Measurements from ENCODE around the gene NAA38.

The NAA38 gene

GRCh38 chr17:7886227-7887037 is 29.1 kb upstream of the NAA38 start:
- H3K4me3 ChIP-seq, result peak overlapping the region; percentile 66
- peak; percentile 67 to 75 for DNase-seq (ENCODE audit: low spot score in 2 of 2)
- H3K36me3 ChIP-seq (replicated peaks), result peaks cover 24% of the 10 kb centered on the region
- H3K9me3 ChIP-seq, result no peaks in the 10 kb centered on the region
- in situ Hi-C loops (cut with MboI; ENCODE audit: low sequenced_read_pairs), result no loop called here
- H3K27me3 ChIP-seq (ENCODE audit: low read depth), result no peaks in the 10 kb centered on the region
- H3K4me1 ChIP-seq, result peaks cover 38% of the 10 kb centered on the region

DNA sequence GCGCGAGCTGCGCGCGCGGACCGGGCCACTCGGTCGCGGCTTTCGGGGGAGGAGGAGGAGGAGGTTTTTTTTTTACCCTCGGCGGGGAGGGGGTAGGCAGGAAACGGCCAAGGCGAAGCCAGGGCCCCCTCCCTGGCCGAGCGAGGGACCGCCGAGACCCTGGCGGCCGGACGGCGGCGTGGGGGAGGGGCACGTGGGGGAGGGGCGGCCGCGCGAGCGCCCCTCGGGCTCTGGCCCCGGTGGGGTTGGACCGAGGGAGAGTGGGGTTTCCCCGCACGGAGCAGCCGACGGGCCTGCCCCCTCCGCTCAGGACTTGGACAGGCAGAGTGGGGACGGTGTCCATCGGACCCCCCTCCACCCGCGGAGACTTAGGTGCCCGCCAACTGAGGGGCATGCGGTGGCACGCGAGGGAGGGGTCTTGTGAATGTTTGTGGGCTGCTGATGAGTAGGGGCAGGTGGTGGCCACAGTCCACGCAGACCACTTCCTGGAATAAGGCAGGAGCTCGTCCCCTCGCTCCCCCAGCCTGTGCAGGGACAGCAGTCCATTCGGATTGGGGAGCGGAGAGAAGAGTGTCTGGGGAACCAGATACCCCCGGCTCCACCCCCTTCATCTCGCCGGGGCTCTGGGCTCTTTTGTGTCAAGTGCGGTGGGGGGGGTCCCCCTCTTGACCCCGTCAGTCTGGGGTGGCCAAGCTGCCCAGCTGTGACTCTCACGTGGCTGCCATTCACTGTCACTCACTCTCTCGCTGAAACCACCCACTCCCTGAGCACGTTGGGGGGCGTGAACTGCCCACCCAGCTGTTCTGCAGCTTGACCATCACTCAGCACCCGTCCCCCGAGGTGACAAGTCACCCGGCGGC is 28.2 kb upstream of the NAA38 start:
- Histone ChIP-seq H3K4me1 (peaks cover 38% of the 10 kb centered on the region), H3K4me3 (peak overlapping the region; percentile 66), H3K27me3 (ENCODE audit: low read depth) (no peaks in the 10 kb centered on the region), H3K36me3 (replicated peaks) (peaks cover 24% of the 10 kb centered on the region), H3K9me3 (no peaks in the 10 kb centered on the region)
- in situ Hi-C loops (cut with MboI; ENCODE audit: low sequenced_read_pairs), result no loop called here
- DNase-seq (ENCODE audit: low spot score in 2 of 2), result peak; percentile 40 to 75

GRCh38 chr17:7884581-7885366 is 27.4 kb upstream of the NAA38 start:
- Histone ChIP-seq H3K4me3 (peak overlapping the region; percentile 66), H3K36me3 (replicated peaks) (peaks cover 21% of the 10 kb centered on the region), H3K9me3 (no peaks in the 10 kb centered on the region), H3K27me3 (ENCODE audit: low read depth) (no peaks in the 10 kb centered on the region), H3K4me1 (peaks cover 38% of the 10 kb centered on the region)
- peak in 1 of 2 experiments; percentile 40 for DNase-seq (ENCODE audit: low spot score in 2 of 2)
- in situ Hi-C loops (cut with MboI; ENCODE audit: low sequenced_read_pairs), result no loop called here

DNA sequence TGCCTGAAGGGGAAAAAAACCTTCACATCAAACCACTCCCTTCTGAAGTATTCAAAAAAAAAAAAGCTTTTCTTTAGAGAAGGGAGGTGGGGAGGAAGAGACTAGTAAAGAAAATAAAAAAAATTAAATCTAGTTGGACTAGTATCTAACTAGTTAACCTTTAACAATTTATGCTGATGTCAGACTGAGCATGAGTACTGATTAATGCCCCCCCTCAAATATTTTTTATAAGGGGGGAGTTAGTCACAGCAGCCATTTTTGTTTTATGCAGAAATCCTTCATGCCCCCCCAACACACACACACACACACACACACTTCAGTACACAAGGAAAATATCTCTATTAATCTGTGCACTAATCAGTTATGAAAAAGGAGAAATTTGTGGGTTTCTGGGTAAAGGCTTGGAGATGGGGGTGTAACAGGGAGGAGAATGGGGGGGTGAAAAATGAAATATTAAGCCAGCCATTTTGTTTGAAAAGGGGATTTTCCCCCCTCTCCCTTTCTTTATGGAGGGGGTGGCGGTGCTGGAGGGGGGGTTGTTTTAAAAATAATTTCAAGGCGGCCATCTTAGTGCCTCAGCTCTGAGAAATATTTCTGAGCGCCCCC is 26.5 kb upstream of the NAA38 start:
- Histone ChIP-seq H3K4me1 (peaks cover 31% of the 10 kb centered on the region), H3K9me3 (no peaks in the 10 kb centered on the region), H3K27me3 (ENCODE audit: low read depth) (no peaks in the 10 kb centered on the region), H3K36me3 (replicated peaks) (peaks cover 25% of the 10 kb centered on the region), H3K4me3 (peak overlapping the region; percentile 31)
- no peak for DNase-seq (ENCODE audit: low spot score in 2 of 2)
- in situ Hi-C loops (cut with MboI; ENCODE audit: low sequenced_read_pairs), result no loop called here

- in situ Hi-C loops (cut with MboI; ENCODE audit: low sequenced_read_pairs), result no loop called here
- Histone ChIP-seq H3K4me1 (peaks cover 20% of the 10 kb centered on the region), H3K4me3 (peak overlapping the region; percentile 31), H3K36me3 (replicated peaks) (peaks cover 32% of the 10 kb centered on the region), H3K27me3 (ENCODE audit: low read depth) (no peaks in the 10 kb centered on the region), H3K9me3 (no peaks in the 10 kb centered on the region)
- DNase-seq (ENCODE audit: low spot score in 2 of 2), result no peak
Measured at GRCh38 chr17:7882629-7883028, 25.3 kb upstream of the NAA38 start.

GRCh38 chr17:7882068-7882467 is 24.7 kb upstream of the NAA38 start:
- no peak for DNase-seq (ENCODE audit: low spot score in 2 of 2)
- no peaks in the 10 kb centered on the region for H3K27me3 ChIP-seq (ENCODE audit: low read depth)

GRCh38 chr17:7881276-7882054 is 24.1 kb upstream of the NAA38 start:
- Histone ChIP-seq H3K4me3 (no peak overlapping the region), H3K27me3 (ENCODE audit: low read depth) (no peaks in the 10 kb centered on the region), H3K36me3 (replicated peaks) (peaks cover 43% of the 10 kb centered on the region), H3K4me1 (peaks cover 19% of the 10 kb centered on the region), H3K9me3 (no peaks in the 10 kb centered on the region)
- DNase-seq (ENCODE audit: low spot score in 2 of 2), result no peak
- in situ Hi-C loops (cut with MboI; ENCODE audit: low sequenced_read_pairs), result no loop called here

More at GRCh38 chr17:7882068-7882467, 24.7 kb upstream of the NAA38 start:
- H3K9me3 ChIP-seq, result no peaks in the 10 kb centered on the region
- H3K4me3 ChIP-seq, result no peak overlapping the region
- peaks cover 20% of the 10 kb centered on the region for H3K4me1 ChIP-seq
- in situ Hi-C loops (cut with MboI; ENCODE audit: low sequenced_read_pairs), result no loop called here
- peaks cover 38% of the 10 kb centered on the region for H3K36me3 ChIP-seq (replicated peaks)

DNA sequence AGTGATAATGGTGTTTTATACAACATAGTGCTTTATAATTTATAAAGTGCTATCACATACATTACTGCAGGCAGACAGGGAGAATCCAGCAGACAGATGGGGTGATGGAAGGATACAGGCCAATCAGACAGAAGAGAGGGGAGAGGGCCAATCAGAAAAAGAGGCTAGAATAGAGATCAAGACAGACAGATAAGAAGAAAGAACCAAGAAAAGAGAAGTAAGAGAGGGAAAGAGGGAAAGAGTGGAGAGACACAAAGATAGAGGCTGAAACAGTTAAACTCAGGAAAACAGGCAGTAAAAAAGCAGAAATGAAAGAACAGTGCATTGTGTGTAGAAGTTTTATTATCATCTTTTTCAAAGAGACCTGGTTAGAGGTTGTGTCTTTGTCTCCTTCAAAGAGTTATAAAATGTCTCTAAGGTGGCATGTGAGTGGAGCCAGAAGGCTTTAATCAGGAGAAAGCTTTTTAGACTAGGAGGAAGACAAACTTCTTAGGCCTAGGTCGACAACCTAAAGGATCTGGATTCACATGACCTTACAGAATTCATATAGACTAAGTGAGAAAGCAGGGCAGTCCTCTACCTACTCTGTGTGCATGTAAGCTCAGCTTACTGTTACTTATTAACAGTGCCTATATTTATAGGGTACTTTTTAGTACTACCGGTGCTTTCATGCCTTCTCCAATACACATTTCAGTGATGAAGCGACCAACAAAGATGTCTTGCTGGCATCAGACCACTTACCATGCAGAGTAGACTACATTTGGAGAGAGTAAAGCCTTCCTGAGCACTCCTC is 22.9 kb upstream of the NAA38 start:
- in situ Hi-C loops (cut with MboI; ENCODE audit: low sequenced_read_pairs), result no loop called here
- DNase-seq (ENCODE audit: low spot score in 2 of 2), result no peak
- H3K27me3 ChIP-seq (ENCODE audit: low read depth), result no peaks in the 10 kb centered on the region
- H3K9me3 ChIP-seq, result no peaks in the 10 kb centered on the region
- H3K4me3 ChIP-seq, result no peak overlapping the region
- H3K36me3 ChIP-seq (replicated peaks), result peaks cover 55% of the 10 kb centered on the region
- H3K4me1 ChIP-seq, result peaks cover 18% of the 10 kb centered on the region

GRCh38 chr17:7878234-7878633 is 20.9 kb upstream of the NAA38 start:
- Histone ChIP-seq H3K4me3 (no peak overlapping the region), H3K4me1 (peaks cover 9% of the 10 kb centered on the region), H3K36me3 (replicated peaks) (peaks cover 62% of the 10 kb centered on the region), H3K9me3 (no peaks in the 10 kb centered on the region), H3K27me3 (ENCODE audit: low read depth) (no peaks in the 10 kb centered on the region)
- in situ Hi-C loops (cut with MboI; ENCODE audit: low sequenced_read_pairs), result no loop called here
- DNase-seq (ENCODE audit: low spot score in 2 of 2), result no peak

DNA sequence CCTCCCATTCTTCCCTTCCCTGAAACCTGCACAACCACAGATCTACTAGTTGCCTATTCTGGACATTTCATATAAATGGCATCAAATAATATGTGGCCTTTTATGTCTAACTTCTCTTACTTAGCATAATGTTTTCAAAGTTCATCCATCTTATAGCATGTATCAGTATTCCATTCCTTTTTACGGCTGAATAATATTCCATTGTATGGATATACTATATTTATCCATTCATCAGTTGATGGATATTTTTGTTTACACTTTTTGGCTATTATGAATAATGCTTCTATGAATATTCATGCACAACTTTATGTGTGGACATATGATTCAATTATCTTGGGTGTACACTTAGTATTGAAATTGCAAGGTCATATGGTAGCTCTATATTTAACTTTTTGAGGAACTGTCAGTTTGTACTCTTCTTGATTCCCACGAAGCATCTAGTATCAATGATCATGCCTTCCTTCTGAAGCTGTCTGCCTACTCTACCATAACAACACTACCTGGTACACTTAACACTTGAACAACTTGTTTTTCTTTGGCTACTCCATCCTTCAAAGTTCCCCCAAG is 18.5 kb upstream of the NAA38 start:
- Histone ChIP-seq H3K36me3 (replicated peaks) (peaks cover 58% of the 10 kb centered on the region), H3K4me3 (no peak overlapping the region), H3K27me3 (ENCODE audit: low read depth) (no peaks in the 10 kb centered on the region), H3K9me3 (no peaks in the 10 kb centered on the region), H3K4me1 (no peaks in the 10 kb centered on the region)
- DNase-seq (ENCODE audit: low spot score in 2 of 2), result no peak
- in situ Hi-C loops (cut with MboI; ENCODE audit: low sequenced_read_pairs), result no loop called here

GRCh38 chr17:7873051-7873450 is 15.7 kb upstream of the NAA38 start:
- peaks cover 45% of the 10 kb centered on the region for H3K36me3 ChIP-seq (replicated peaks)
- H3K4me3 ChIP-seq, result no peak overlapping the region
- no peak for DNase-seq (ENCODE audit: low spot score in 2 of 2)

DNA sequence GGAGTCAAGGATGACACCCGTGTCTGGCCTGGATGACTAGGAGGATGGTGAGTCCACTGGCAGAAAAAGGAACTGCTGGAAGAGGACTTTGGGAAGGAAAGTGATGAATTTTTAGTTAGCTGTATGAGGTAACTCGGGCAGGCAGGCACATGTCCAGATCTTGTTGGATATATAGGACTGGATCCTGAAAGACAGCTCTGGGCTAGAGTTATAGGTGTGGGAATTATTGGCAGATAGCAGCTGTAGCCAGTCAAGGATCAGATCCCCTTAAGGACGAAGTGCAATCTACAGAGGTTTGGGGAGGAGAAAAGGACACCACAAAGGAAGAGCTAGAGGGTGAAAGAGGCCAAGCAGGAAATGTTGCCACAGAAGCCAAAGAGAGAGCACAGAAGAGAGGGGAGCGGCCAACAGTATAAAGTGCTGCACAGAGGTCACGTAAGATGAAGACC is 10.5 kb upstream of the NAA38 start:
- Histone ChIP-seq H3K4me1 (peaks cover 6% of the 10 kb centered on the region), H3K4me3 (no peak overlapping the region), H3K9me3 (no peaks in the 10 kb centered on the region), H3K27me3 (ENCODE audit: low read depth) (no peaks in the 10 kb centered on the region), H3K36me3 (replicated peaks) (peaks cover 37% of the 10 kb centered on the region)
- no peak for DNase-seq (ENCODE audit: low spot score in 2 of 2)
- in situ Hi-C loops (cut with MboI; ENCODE audit: low sequenced_read_pairs), result no loop called here

More at GRCh38 chr17:7873051-7873450, 15.7 kb upstream of the NAA38 start:
- in situ Hi-C loops (cut with MboI; ENCODE audit: low sequenced_read_pairs), result no loop called here
- Histone ChIP-seq H3K9me3 (no peaks in the 10 kb centered on the region), H3K4me1 (no peaks in the 10 kb centered on the region), H3K27me3 (ENCODE audit: low read depth) (no peaks in the 10 kb centered on the region)
